ENCODE data around the gene SELENBP1. TPM values are rescaled to one million over a fixed set of nuclear protein-coding genes. Genes with fewer than 3 reads are reported as not detected.
"Not testable (repeated sequence)": the region's sequence is repeated elsewhere in the genome, so short reads cannot be mapped to it uniquely, and the experiment has no call there.

The SELENBP1 gene
- total RNA-seq, 2 experiments from 2014 or later, result not detected

DNA sequence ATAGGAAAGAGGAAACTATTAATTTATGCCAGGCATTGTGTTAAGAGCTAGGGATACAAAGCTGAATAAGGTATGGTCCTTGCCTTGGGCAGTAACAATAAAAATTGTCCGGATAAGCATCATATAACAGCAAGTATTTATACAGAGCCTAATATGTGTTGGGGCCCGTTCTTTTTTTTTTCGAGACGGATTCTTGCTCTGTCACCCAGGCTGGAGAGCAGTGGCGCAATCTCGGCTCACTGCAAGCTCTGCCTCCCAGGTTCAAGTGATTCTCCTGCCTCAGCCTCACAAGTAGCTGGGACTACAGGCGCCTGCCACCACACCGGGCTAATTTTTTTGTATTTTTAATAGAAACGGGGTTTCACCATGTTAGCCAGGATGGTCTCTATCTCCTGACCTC, 22.2 kb downstream of the SELENBP1 start:
- POLR2A ChIA-PET, result not testable (repeated sequence)
- CTCF ChIA-PET, result interaction anchor here (0.9 to 2.5 kb wide), 2 partner anchors 9 kb away, joined by 6 to 7 read pairs; no protein-coding TSS in a partner anchor

- CTCF ChIA-PET, result interaction anchor here (0.5 kb wide), 1 partner anchor 14 kb away, joined by 3 read pairs; no protein-coding TSS in a partner anchor
- POLR2A ChIA-PET, result interaction anchor here (0.7 to 1.3 kb wide), 3 partner anchors 10 to 93 kb away, joined by 4 to 8 read pairs (median 4); partner anchors contain the start of gene PSMB4
Measured at GRCh38 chr1:151347523-151348246, 24.8 kb downstream of the SELENBP1 start.

DNA sequence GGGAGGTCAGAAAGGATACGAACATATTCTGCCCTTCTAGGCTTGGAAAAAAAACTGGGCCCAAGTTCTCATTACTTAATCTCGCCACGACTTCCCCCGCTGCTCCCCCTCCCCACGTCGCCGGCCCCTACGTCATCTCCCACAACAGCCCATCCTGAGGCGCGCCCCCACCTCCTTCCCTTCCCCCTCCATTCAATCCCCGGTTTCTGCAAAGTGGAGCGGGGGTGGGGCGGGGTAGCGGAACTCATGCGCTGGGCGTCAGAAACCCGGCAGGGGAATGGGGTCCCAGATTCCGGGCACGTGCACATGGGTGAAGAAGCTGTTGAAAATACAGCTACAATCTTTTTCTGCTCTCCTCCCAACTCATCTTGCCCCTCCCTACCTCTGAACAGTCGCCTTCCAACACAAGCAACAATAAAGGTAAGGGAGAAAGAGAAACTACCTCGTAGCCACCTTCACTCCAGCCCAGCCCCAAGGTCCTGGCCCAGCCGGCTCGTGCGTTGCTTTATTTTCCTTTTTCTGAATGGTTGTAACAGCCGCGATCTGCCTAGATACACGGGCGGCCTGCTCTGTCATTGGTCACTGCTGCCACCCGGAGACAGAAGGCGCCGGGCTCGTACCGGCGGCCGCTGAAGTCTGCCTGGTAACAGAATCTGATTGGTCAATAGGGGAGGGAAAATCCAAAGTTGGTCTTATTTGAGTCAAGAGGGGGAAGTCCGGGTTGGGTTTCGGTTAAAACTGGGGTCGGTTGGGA, 25.6 kb downstream of the SELENBP1 start, which contains the start of gene RFX5:
RFX5 (minus strand) TSS at position 484 of the 754 bp plus-strand sequence. CDS start 932 bp downstream, outside the sequence.
- CTCF ChIA-PET, result no interaction called here

GRCh38 chr1:151346082-151346768, 26.3 kb downstream of the SELENBP1 start:
- CTCF ChIA-PET, result no interaction called here
- POLR2A ChIA-PET, result interaction anchor here (1.3 kb wide), 1 partner anchor 53 kb away, joined by 4 read pairs; the partner anchor contains the start of gene PSMB4

More for the DNA sequence above, 25.6 kb downstream of the SELENBP1 start, which contains the start of gene RFX5:
- POLR2A ChIA-PET, result interaction anchor here (0.8 to 1.3 kb wide), 2 partner anchors 10 to 52 kb away, joined by 4 to 8 read pairs; partner anchors contain the start of gene PSMB4

- POLR2A ChIA-PET, result no interaction called here
- CTCF ChIA-PET, result interaction anchor here (1.4 kb wide), 1 partner anchor 43 kb away, joined by 10 read pairs; no protein-coding TSS in a partner anchor
Measured at GRCh38 chr1:151344291-151344690, 28.2 kb downstream of the SELENBP1 start.

GRCh38 chr1:151343587-151343986, 28.9 kb downstream of the SELENBP1 start:
- ChIA-PET CTCF (interaction anchor here (5.1 kb wide), 1 partner anchor 15 kb away, joined by 32 read pairs; the partner anchor contains the start of gene PI4KB), POLR2A (no interaction called here)

DNA sequence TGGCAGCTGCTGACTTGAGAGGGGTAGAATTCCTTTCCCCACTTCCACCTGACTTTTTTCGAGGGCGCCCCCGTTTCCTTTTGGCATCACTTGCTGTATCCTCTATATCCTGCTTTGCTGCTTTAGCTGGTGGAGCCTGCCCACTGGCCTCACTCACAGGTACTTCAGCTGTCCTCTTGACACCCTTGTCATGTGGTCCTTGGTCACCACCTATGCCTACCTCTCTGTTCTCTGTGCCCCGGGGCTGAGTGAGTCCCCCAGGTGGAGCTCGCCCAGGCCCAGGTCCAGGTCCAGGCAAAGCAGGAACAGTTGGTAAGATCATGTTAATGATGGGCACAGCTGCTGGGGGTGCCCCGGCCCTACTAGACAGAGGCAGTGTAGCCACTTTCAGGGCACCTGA, 29.9 kb downstream of the SELENBP1 start:
- ChIA-PET CTCF (interaction anchor here (1.3 to 5.1 kb wide), 2 partner anchors 14 to 42 kb away, joined by 8 to 32 read pairs; partner anchors contain the start of gene PI4KB), POLR2A (interaction anchor here (0.9 kb wide), 1 partner anchor 58 kb away, joined by 3 read pairs; no protein-coding TSS in a partner anchor)

- POLR2A ChIA-PET, result interaction anchor here (0.9 kb wide), 1 partner anchor 58 kb away, joined by 3 read pairs; no protein-coding TSS in a partner anchor
- CTCF ChIA-PET, result interaction anchor here (1.3 to 5.1 kb wide), 3 partner anchors 13 to 61 kb away, joined by 8 to 32 read pairs (median 10); partner anchors contain the start of genes PI4KB and ZNF687
Measured at GRCh38 chr1:151342021-151342420, 30.5 kb downstream of the SELENBP1 start.

GRCh38 chr1:151340870-151341754, 31.4 kb downstream of the SELENBP1 start:
- ChIA-PET POLR2A (interaction anchor here (0.8 to 1.0 kb wide), 4 partner anchors 14 to 57 kb away, joined by 3 to 8 read pairs (median 4); partner anchors contain the start of gene PI4KB), CTCF (interaction anchor here (0.5 to 5.1 kb wide), 27 partner anchors 9 to 152 kb away, joined by 3 to 64 read pairs (median 5); partner anchors contain the start of genes PI4KB, PSMD4, VPS72 and ZNF687)

DNA sequence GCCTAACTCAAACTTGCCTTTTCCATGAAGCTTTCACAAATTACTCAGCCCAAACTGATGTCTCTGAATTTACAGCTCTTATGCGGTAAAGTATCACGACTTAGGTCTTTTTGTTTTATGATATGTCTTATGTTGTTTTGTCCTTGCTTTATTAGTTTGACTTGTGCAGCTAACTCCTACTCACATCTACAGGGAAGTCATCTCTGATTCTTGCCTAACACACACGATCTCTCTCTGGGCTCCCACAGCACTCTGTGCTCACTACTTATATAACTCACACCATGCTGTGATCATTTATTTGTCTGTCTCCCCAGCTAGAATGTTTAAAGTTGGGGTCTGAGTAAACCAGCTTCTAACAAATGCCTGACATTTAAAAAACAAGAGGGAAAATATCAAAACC, 35.9 kb downstream of the SELENBP1 start:
- ChIA-PET CTCF (no interaction called here), POLR2A (interaction anchor here (0.8 kb wide), 1 partner anchor 94 kb away, joined by 3 read pairs; no protein-coding TSS in a partner anchor)

GRCh38 chr1:151334822-151335221, 37.7 kb downstream of the SELENBP1 start:
- POLR2A ChIA-PET, result no interaction called here
- CTCF ChIA-PET, result no interaction called here

- ChIA-PET CTCF (interaction anchor here (2.0 to 3.8 kb wide), 3 partner anchors 13 to 47 kb away, joined by 6 to 32 read pairs (median 16); no protein-coding TSS in a partner anchor), POLR2A (interaction anchor here (1.4 to 2.6 kb wide), 3 partner anchors 12 to 16 kb away, joined by 6 to 23 read pairs (median 8); no protein-coding TSS in a partner anchor)
Measured at GRCh38 chr1:151327903-151328674, 44.4 kb downstream of the SELENBP1 start.

GRCh38 chr1:151327223-151327902, 45.1 kb downstream of the SELENBP1 start, which contains the start of gene PI4KB:
PI4KB (minus strand) TSS chr1:151327416; CDS start chr1:151316481, 10,935 bp downstream.
- POLR2A ChIA-PET, result interaction anchor here (0.5 to 2.6 kb wide), 5 partner anchors 13 to 149 kb away, joined by 3 to 23 read pairs (median 6); no protein-coding TSS in a partner anchor
- CTCF ChIA-PET, result interaction anchor here (0.7 to 3.8 kb wide), 6 partner anchors 13 to 46 kb away, joined by 3 to 32 read pairs (median 6); no protein-coding TSS in a partner anchor

- ChIA-PET POLR2A (interaction anchor here (1.1 to 2.6 kb wide), 4 partner anchors 13 to 43 kb away, joined by 5 to 23 read pairs (median 7); no protein-coding TSS in a partner anchor), CTCF (interaction anchor here (0.7 to 3.5 kb wide), 5 partner anchors 14 to 45 kb away, joined by 3 to 16 read pairs (median 6); no protein-coding TSS in a partner anchor)
Measured at GRCh38 chr1:151326619-151327222, 45.8 kb downstream of the SELENBP1 start.
